ENCODE data around the gene GMDS. TPM values are rescaled to one million over a fixed set of nuclear protein-coding genes. Genes with fewer than 3 reads are reported as not detected.

GMDS gene
- total and polyA plus RNA-seq, 2 of the 13 experiments (the other 11 are each of a cell fraction or from before 2014, with no cell fraction given) = 64.4 to 112 TPM

DNA sequence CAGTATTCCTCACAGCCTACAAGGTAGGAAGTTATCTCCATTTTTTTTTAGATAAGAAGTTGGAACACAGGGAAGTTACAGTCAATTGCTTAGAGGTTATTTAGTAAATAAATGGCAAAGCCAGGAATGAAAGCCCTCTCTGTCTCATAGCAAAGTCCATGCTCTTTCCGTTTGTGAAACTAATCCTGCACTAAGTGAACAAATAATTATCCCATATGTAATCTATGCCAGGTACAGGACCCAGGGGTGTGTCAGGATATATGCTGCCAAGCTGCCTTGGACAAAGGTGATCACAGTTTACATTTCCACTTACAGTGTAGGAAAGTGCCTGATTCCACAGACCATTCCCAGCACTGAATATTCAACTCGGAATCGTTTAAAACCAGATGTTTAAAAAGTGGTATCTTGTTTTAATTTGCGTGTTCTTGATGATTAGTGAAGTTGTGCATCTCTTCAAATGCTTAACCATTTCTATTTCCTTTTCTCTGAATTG lies 13.6 kb upstream of the GMDS start (continued):
- TF ChIP-seq, protein P1, sequence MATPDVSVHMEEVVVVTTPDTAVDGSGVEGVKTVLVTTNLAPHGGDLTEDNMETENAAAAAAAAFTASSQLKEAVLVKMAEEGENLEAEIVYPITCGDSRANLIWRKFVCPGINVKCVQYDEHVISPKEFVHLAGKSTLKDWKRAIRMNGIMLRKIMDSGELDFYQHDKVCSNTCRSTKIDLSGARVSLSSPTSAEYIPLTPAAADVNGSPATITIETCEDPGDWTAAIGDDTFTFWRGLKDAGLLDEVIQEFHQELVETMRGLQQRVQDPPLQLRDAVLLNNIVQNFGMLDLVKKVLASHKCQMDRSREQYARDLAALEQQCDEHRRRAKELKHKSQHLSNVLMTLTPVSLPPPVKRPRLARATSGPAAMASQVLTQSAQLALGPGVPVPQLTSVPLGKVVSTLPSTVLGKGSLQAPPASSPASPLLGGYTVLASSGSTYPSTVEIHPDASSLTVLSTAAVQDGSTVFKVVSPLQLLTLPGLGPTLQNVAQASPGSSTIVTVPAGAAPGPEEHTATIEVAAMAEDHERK (CRISPR knock-in tag; IDR thresholded peaks at IDR 0.05; ENCODE audit: low read depth) = no peak
- TF ChIP-seq ZNF121 (CRISPR knock-in tag; IDR thresholded peaks at IDR 0.05) = no peak
- peak; percentile 94 for TF ChIP-seq SOX5 (CRISPR knock-in tag; IDR thresholded peaks at IDR 0.05; ENCODE audit: borderline replicate concordance)
- TF ChIP-seq SIX4 (CRISPR knock-in tag; IDR thresholded peaks at IDR 0.05) = peak; percentile 54; the same call in 1 of the 2 replicates
- TF ChIP-seq HMG20A (CRISPR knock-in tag; IDR thresholded peaks at IDR 0.05; ENCODE audit: borderline replicate concordance) = peak; percentile 71; the same call in 1 of the 2 replicates
- TF ChIP-seq, protein P2, sequence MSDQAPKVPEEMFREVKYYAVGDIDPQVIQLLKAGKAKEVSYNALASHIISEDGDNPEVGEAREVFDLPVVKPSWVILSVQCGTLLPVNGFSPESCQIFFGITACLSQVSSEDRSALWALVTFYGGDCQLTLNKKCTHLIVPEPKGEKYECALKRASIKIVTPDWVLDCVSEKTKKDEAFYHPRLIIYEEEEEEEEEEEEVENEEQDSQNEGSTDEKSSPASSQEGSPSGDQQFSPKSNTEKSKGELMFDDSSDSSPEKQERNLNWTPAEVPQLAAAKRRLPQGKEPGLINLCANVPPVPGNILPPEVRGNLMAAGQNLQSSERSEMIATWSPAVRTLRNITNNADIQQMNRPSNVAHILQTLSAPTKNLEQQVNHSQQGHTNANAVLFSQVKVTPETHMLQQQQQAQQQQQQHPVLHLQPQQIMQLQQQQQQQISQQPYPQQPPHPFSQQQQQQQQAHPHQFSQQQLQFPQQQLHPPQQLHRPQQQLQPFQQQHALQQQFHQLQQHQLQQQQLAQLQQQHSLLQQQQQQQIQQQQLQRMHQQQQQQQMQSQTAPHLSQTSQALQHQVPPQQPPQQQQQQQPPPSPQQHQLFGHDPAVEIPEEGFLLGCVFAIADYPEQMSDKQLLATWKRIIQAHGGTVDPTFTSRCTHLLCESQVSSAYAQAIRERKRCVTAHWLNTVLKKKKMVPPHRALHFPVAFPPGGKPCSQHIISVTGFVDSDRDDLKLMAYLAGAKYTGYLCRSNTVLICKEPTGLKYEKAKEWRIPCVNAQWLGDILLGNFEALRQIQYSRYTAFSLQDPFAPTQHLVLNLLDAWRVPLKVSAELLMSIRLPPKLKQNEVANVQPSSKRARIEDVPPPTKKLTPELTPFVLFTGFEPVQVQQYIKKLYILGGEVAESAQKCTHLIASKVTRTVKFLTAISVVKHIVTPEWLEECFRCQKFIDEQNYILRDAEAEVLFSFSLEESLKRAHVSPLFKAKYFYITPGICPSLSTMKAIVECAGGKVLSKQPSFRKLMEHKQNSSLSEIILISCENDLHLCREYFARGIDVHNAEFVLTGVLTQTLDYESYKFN (CRISPR knock-in tag; conservative IDR thresholded peaks at IDR 0.05) = peak; percentile 98
- no peak for TF ChIP-seq ZNF83 (CRISPR knock-in tag; IDR thresholded peaks at IDR 0.05; ENCODE audit: borderline replicate concordance)
- TF ChIP-seq MAFK (conservative IDR thresholded peaks at IDR 0.05 in 1 of 2, IDR thresholded peaks at IDR 0.05 in 1 of 2; ENCODE audit: low read length in 2 of 2) = no peak
- TF ChIP-seq, protein P3, sequence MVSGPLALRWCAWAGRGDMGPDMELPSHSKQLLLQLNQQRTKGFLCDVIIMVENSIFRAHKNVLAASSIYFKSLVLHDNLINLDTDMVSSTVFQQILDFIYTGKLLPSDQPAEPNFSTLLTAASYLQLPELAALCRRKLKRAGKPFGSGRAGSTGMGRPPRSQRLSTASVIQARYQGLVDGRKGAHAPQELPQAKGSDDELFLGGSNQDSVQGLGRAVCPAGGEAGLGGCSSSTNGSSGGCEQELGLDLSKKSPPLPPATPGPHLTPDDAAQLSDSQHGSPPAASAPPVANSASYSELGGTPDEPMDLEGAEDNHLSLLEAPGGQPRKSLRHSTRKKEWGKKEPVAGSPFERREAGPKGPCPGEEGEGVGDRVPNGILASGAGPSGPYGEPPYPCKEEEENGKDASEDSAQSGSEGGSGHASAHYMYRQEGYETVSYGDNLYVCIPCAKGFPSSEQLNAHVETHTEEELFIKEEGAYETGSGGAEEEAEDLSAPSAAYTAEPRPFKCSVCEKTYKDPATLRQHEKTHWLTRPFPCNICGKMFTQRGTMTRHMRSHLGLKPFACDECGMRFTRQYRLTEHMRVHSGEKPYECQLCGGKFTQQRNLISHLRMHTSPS (CRISPR knock-in tag; IDR thresholded peaks at IDR 0.05; ENCODE audit: low read depth) = peak; percentile 94
- TF ChIP-seq RCOR2 (CRISPR knock-in tag; IDR thresholded peaks at IDR 0.05) = peak; percentile 83
- peak; percentile 15 for TF ChIP-seq YY1 (IDR thresholded peaks at IDR 0.05; ENCODE audit: insufficient read depth, insufficient replicate concordance, low read depth, low read length)
- no peak for TF ChIP-seq TP53 (CRISPR knock-in tag; conservative IDR thresholded peaks at IDR 0.05)
- no peak for TF ChIP-seq HOXD1 (CRISPR knock-in tag; IDR thresholded peaks at IDR 0.05)
- no peak for TF ChIP-seq ZNF883 (CRISPR knock-in tag; IDR thresholded peaks at IDR 0.05; ENCODE audit: not compliant biosample characterization)
- TF ChIP-seq ZBTB1 (CRISPR knock-in tag; IDR thresholded peaks at IDR 0.05; ENCODE audit: borderline replicate concordance) = no peak
- TF ChIP-seq, protein P4, sequence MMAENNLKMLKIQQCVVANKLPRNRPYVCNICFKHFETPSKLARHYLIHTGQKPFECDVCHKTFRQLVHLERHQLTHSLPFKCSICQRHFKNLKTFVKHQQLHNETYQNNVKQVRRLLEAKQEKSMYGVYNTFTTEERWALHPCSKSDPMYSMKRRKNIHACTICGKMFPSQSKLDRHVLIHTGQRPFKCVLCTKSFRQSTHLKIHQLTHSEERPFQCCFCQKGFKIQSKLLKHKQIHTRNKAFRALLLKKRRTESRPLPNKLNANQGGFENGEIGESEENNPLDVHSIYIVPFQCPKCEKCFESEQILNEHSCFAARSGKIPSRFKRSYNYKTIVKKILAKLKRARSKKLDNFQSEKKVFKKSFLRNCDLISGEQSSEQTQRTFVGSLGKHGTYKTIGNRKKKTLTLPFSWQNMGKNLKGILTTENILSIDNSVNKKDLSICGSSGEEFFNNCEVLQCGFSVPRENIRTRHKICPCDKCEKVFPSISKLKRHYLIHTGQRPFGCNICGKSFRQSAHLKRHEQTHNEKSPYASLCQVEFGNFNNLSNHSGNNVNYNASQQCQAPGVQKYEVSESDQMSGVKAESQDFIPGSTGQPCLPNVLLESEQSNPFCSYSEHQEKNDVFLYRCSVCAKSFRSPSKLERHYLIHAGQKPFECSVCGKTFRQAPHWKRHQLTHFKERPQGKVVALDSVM (CRISPR knock-in tag; IDR thresholded peaks at IDR 0.05) = no peak
- peak; percentile 81; the same call in 1 of the 2 replicates for TF ChIP-seq SALL1 (CRISPR knock-in tag; IDR thresholded peaks at IDR 0.05)
- no peak for TF ChIP-seq ZNF777 (CRISPR knock-in tag; IDR thresholded peaks at IDR 0.05)
- TF ChIP-seq HNRNPH1 (optimal IDR thresholded peaks at IDR 0.05; ENCODE audit: low read depth, low read length) = no peak
- TF ChIP-seq, protein P5, sequence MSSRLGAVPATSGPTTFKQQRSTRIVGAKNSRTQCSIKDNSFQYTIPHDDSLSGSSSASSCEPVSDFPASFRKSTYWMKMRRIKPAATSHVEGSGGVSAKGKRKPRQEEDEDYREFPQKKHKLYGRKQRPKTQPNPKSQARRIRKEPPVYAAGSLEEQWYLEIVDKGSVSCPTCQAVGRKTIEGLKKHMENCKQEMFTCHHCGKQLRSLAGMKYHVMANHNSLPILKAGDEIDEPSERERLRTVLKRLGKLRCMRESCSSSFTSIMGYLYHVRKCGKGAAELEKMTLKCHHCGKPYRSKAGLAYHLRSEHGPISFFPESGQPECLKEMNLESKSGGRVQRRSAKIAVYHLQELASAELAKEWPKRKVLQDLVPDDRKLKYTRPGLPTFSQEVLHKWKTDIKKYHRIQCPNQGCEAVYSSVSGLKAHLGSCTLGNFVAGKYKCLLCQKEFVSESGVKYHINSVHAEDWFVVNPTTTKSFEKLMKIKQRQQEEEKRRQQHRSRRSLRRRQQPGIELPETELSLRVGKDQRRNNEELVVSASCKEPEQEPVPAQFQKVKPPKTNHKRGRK (CRISPR knock-in tag; IDR thresholded peaks at IDR 0.05) = no peak
